ENCODE data around the gene DPYSL5.

DNA sequence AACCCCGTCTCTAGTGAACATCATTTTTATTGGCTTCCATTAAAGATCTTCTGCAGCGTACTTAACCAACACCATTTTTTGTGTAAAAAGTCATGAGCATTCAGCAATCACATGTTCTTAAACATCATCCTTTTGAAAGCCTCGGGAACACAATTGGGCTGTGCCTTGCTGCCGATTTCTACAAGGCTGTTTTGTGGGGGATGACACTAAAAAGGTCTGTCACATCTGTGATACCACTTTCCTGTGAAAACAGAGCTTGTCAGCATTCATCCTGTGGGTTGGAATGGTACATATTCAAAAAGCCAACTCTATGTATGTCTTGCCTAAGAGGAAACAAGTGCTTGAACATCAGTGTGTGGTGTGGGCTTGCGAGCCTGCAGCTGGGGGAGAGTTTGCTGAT is 73.4 kb downstream of the DPYSL5 start:
- TF ChIP-seq ZNF140 (CRISPR knock-in tag; IDR thresholded peaks at IDR 0.05) (no peak), NONO (IDR thresholded peaks at IDR 0.05; ENCODE audit: low read depth in 2 of 2, low read length in 1 of 2) (no peak), GABPB1 (CRISPR knock-in tag; IDR thresholded peaks at IDR 0.05) (no peak), HDGF (IDR thresholded peaks at IDR 0.05) (no peak), IRF2 (CRISPR knock-in tag; IDR thresholded peaks at IDR 0.05) (no peak), MEF2A (IDR thresholded peaks at IDR 0.05; ENCODE audit: control insufficient read depth, low read depth, low read length) (no peak), NUFIP1 (IDR thresholded peaks at IDR 0.05; ENCODE audit: partially characterized antibody) (no peak), ZNF699 (CRISPR knock-in tag; IDR thresholded peaks at IDR 0.05; ENCODE audit: insufficient replicate concordance) (no peak), XRCC5 (IDR thresholded peaks at IDR 0.05; ENCODE audit: low read depth, low read length) (no peak), POLR2AphosphoS2 (IDR thresholded peaks at IDR 0.05; ENCODE audit: low read length) (no peak), CAMTA2 (CRISPR knock-in tag; conservative IDR thresholded peaks at IDR 0.05) (no peak), RAD21 (CRISPR knock-in tag; conservative IDR thresholded peaks at IDR 0.05 in 1 of 2, IDR thresholded peaks at IDR 0.05 in 1 of 2) (no peak), RFX7 (CRISPR knock-in tag; IDR thresholded peaks at IDR 0.05) (no peak)
- TF ChIP-seq, protein P1, sequence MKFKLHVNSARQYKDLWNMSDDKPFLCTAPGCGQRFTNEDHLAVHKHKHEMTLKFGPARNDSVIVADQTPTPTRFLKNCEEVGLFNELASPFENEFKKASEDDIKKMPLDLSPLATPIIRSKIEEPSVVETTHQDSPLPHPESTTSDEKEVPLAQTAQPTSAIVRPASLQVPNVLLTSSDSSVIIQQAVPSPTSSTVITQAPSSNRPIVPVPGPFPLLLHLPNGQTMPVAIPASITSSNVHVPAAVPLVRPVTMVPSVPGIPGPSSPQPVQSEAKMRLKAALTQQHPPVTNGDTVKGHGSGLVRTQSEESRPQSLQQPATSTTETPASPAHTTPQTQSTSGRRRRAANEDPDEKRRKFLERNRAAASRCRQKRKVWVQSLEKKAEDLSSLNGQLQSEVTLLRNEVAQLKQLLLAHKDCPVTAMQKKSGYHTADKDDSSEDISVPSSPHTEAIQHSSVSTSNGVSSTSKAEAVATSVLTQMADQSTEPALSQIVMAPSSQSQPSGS (CRISPR knock-in tag; IDR thresholded peaks at IDR 0.05): no peak

Measured in K562 (cell line).